Ramos (cell line): ENCODE results near the gene LITAF.

Experiments used
- in situ Hi-C: fragments of 300-500 bp; cut with MboI; formaldehyde crosslinking; loops from one replicate; pipeline ENCODE4 v1.14.3; 2022; ENCODE audit warnings: low sequenced_read_pairs; ENCODE audit not compliant: unreplicated experiment

The LITAF gene

DNA sequence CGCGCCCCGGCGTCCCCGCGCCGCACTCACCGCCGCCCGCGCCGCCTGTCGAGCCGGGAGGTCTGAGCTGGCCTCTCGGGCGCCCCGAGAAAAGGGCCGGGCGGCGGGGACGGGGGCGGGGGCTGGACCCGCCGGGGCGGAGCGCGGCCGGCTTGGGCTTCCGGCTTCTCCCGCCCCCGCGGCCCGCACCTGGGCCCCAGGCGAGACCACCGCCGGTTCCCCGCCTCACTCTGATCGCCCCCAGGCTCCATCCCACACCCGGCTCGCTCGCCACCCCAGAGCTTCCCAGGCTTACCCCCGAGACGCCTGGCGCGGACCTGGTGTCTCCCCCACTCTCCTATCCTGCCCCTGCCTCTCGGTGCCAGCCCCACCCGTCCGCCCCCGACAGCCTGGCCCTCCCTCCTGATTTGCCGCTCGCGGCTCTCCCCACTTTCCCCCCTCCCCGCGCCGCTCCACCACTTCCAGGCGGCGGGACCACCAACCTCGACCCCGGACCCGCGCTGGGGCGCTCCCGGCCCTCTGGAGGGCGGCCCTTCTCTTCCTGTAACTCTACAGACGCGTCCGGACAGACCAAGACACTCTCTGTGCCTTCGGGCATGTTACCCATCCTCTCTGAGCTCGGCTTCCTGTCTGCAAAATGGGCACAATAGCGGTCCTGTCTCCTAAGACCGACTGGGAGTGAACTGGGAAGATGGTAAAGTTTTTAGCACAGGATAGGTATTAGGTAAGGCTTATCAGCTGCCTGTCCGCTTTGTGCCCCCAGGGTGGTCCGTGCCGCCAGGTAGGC is at the start of gene LITAF:
LITAF (minus strand) TSS at position 64 of the 787 bp plus-strand sequence. CDS start 30,189 bp downstream, outside the sequence.
- in situ Hi-C loops = no loop called here

DNA sequence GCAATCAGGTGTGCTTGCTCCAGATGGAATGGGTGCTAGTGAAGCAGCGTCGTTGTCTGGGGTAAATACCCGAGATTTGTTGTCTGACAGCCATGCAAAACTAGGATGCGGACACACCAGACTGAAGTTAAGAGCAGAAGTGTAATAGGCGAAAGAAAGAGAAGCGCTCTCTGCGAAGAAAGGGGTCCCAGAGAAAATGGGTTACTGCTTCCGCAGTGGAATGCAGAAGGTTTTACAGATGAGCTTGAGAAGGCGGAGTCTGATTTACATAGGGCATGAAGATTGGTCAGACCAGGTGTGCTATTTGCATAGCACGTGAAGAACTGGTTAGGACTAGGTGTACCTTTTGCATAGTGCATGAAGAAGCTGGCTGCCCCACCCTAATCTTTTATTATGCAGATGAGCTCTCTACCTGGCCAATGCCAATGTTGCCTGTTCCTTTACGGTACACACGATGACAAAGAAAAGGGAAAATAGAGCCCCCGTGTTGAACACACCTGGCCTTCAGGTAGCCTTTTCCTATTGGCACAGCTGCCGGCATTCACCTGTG is 49.5 kb upstream of the LITAF start:
- in situ Hi-C loops = loop anchor here (25.0 kb wide), 1 partner anchor 674 kb away; no protein-coding TSS in a partner anchor

DNA sequence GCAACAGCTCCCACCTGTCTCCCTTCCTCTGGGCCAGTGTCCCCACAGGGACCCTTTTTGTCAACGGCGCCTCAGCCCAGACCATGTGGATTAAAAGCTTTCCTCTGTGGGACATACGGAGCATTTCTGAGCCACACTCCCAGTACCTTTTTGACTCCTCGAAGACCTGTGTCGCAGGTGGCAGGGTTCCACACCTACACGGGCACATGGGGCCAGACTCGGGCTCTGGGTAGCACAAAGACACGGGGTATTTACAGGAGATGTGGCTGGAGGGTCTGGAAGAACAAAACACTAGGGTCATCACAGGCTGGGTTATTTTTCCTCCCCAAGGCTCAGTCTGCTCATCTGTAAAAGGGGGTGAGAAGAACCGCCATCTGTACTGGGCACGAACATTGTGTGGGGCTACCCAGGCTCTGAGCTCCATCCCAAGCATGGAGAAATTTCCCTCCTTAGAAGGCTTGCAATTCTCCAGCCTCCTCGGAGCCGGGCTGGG is 49.0 kb upstream of the LITAF start:
- in situ Hi-C loops = loop anchor here (25.0 kb wide), 1 partner anchor 673 kb away; no protein-coding TSS in a partner anchor

GRCh38 chr16:11635113-11635652 is 48.5 kb upstream of the LITAF start:
- in situ Hi-C loops = loop anchor here (25.0 kb wide), 1 partner anchor 673 kb away; no protein-coding TSS in a partner anchor

DNA sequence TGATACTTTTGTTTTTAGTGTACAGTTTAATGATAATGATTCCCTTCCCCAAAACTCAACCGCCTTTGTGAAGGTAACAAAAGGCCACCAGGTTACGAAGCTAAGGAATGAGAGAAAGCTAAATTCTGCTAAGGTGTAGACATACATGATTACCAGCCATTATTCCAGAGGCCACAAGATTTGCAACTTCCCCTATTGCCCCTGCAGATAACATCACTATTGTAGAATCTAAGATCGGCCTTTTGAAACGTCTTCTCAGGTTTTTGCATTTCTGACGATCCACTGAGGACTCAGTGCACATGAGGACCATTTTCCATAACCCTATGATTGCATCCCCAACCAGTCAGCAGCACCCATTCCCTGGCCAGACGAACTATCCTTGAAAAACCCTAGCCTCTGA is 47.6 kb upstream of the LITAF start:
- in situ Hi-C loops = loop anchor here (25.0 kb wide), 1 partner anchor 672 kb away; no protein-coding TSS in a partner anchor

- in situ Hi-C loops = loop anchor here (25.0 kb wide), 1 partner anchor 671 kb away; no protein-coding TSS in a partner anchor
These were observed 46.4 kb upstream of the LITAF start for GRCh38 chr16:11633113-11633512.

DNA sequence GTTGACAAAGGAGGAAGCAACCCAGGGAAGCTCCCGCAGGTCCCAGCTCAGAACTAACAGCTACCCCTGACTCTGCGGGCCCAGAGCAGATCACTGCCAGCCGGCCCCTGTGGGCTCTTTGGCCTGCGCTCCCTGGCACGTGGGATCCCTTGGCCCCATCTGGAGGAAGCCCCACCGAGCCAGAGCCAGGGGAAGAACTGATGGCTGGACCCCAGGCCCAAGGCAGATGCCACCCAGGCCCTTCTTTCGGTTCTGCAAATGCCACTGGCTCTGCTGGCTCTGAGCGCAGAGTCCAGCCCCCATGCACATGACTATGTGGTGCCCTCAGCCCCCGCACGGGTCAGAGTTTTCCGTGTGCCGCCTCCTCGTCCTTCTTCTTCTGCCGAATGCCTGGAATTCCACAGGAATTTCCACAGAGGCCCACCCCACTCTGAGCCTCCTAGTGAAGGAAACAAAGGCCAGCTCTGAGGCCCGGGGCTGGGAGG is 45.8 kb upstream of the LITAF start:
- in situ Hi-C loops = loop anchor here (25.0 kb wide), 1 partner anchor 670 kb away; no protein-coding TSS in a partner anchor

DNA sequence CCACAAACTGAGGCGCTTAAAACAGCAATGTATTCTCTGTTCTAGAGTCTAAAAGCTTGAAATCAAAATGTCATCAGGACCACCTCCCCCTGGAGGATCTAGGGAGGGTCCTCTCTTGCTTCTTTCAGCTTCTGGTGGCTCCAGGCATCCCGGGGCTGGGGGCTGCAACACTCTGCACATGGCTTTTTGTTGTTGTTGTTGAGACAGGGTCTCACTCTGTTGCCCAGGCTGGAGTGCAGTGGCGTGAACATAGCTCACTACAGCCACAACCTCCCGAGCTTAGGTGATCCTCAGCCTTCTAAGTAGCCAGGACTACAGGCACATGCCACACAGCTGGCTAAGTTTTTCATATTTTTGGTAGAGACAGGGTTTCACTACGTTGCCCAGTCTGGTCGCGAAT is 44.5 kb upstream of the LITAF start:
- in situ Hi-C loops = loop anchor here (25.0 kb wide), 1 partner anchor 669 kb away; no protein-coding TSS in a partner anchor

DNA sequence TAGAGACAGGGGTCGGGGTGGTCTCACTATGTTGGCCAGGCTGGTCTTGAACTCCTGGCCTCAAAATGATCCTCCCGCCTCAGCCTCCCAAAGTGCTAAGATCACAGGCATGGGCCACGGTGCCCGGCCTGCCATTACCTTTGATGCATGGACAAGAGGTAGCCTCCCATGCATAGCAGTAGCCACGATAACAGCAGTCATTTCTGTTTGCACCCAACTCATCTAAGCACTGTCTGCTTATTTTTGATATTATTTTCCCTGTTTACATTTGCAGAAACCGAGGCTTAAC is 44.0 kb upstream of the LITAF start:
- in situ Hi-C loops = loop anchor here (25.0 kb wide), 1 partner anchor 668 kb away; no protein-coding TSS in a partner anchor

DNA sequence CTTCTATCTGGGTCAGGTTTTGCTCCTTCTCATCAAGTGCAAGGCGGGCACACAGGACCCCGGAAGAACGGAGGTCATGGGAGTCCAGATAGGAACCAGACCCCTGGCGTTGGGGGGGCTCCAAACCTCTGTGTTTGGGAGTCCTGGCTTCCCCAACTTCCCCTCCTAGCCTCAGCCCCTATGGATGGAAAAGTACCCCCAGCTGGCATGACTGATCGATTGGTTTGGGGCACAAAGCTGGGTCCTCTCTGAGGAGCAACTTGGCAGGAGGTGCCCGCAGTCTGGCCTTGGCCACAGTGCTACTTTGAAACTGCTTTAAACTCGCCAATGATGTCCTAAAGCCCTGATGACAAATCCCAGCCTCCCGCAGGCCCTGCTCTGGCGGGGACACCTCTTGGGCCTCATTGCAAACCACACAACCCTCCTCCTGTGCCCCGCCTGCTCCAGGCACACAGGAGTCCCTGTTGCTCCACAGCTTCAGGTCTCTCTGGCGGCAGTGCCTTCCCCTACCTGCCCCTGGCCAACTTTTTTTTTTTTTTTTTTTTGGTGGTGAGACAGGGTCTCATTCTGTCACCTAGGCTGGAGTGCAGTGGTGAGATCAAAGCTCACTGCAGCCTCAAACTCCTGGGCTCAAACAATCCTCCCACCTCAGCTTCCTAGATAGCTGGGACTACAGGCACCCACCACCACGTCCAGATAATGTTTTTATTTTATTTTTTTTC is 43.5 kb upstream of the LITAF start:
- in situ Hi-C loops = loop anchor here (25.0 kb wide), 1 partner anchor 668 kb away; no protein-coding TSS in a partner anchor

DNA sequence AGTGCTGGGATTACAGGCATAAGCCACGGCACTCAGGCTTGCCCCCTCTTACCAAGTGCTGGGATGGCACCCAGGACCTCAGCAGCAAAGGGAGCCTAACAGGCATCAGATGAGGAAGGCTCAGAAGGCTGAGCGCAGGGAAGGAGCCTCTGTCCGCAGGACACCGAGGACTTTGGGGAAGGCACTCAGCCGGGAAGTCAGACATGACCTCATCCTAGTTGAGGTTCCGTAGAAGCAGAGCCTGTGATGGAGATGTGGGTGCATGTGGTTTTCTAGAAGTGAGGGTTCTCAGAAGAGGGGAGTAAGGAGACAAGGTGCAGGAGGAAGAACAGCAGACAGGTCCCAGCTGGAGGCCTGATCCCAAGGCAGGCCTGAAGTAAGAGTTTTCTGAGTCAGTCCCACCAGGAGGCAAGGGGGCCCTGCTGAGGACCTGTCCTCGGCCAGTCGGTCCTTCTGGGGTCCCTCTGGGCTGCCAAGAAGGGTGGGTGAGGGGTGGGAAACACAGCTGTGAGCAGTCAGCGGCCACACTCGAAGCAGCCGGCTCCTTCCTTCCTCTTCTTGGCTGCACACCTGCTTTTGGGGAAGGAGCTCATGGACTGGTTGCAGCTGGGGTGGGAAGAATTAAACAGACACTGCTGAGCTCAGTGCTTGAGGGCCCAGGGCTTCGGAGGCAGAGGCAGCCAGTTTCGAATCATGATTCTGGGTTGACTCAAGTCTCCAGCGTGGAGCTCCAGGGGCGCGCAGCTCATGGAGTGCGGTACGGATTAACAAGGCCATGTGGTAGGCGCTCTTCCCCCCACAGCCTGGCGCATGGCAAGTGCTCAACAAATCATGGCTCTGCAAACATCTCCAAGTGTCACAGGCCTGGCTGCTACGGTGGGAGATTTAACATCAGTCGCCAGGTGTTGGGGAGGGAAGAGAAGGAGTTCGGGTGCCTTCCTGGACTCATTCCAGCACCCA is 42.6 kb upstream of the LITAF start:
- in situ Hi-C loops = loop anchor here (10.0 to 25.0 kb wide), 2 partner anchors 325 to 667 kb away; no protein-coding TSS in a partner anchor

DNA sequence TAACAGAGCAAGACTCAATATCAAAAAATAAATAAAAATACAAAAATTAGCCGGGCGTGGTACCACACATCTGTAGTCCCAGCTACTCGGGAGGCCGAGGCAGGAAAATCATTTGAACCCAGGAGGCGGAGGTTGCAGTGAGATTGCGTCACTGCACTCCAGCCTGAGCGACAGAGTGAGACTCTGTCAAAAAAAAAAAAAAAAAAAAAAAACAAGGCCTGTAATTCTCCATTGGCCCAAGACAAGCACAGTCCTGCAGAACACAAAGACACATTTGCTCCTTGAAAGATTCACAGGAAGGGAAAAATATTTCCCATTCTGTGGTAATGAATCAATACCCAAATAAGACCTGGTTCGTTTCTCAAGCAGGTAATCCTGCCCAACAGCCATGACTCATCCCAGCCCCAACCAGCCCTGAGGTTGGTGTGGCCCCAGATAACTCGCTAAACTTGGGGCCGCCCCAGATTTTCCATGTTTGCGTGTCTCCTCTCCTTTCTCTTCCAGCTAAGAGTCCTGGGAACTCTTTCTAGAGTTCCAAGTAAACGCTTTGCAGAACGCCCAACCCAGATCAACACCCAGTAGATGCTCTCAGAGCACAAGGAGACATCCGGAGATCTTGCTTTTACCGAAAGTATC is 41.2 kb upstream of the LITAF start:
- in situ Hi-C loops = loop anchor here (10.0 to 25.0 kb wide), 2 partner anchors 323 to 666 kb away; no protein-coding TSS in a partner anchor

DNA sequence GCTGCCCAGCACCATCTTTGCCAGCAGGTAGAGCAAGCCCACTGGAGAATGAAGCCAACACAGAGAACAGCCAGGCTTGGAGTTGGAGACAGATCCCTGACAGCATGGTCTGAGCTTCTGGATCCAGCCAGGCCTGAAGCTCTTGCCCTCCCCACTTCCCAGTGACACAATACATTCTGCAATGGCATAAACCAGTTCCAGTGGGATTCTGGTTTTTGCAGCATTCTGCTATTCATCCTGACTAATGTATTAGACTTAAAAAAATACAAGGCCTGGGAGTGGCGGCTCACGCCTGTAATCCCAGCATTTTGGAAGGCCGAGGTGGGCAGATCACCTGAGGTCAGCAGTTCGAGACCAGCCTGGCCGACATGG is 40.6 kb upstream of the LITAF start:
- in situ Hi-C loops = loop anchor here (10.0 to 25.0 kb wide), 2 partner anchors 322 to 665 kb away; no protein-coding TSS in a partner anchor

DNA sequence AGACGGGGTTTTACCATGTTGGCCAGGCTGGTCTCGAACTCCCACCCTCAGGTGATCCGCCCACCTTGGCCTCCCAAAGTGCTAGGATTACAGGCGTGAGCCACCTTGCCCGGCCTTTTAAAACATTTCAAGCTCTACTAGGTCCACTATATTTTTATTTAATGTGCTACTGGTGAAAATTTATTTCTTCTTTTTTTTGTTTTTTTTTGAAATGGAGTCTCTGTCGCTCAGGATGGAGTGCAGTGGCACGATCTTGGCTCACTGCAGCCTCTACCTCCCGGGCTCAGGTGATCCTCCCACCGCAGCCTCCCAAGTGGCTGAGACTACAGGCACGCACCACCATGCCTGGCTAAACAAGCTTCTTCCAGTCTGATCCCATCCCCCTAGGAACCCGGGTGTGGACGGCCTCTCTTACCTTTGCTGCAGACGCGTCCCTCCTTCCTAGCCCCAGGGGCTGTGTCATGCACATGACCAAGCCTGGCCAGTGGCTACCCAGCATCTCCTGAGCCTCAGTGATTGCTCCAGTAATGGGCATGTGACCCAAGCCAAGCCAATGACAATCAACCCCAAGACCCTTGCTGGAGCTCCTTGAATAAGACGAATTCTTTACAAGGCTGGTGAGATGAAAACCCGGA is 40.1 kb upstream of the LITAF start:
- in situ Hi-C loops = loop anchor here (10.0 to 25.0 kb wide), 2 partner anchors 322 to 664 kb away; no protein-coding TSS in a partner anchor

- in situ Hi-C loops = loop anchor here (10.0 to 25.0 kb wide), 2 partner anchors 321 to 663 kb away; no protein-coding TSS in a partner anchor
These were observed 39.0 kb upstream of the LITAF start for GRCh38 chr16:11625769-11626168.

GRCh38 chr16:11624636-11625607 is 38.2 kb upstream of the LITAF start:
- in situ Hi-C loops = loop anchor here (10.0 to 25.0 kb wide), 3 partner anchors 320 to 687 kb away; no protein-coding TSS in a partner anchor
